ENCODE results near the gene GK2.

The GK2 gene

GRCh38 chr4:79390890-79391289, 17.1 kb downstream of the GK2 start:
- TF ChIP-seq ZNF274 (IDR thresholded peaks at IDR 0.05; ENCODE audit: low read depth, low read length) = no peak
- no peak for TF ChIP-seq YY1 (IDR thresholded peaks at IDR 0.05; ENCODE audit: insufficient read depth, insufficient read length)
- TF ChIP-seq SUZ12 (IDR thresholded peaks at IDR 0.05; ENCODE audit: extremely low read depth, insufficient read depth, insufficient read length) = no peak
- no peaks in the 10 kb centered on the region for H3K27me3 ChIP-seq (ENCODE audit: insufficient read depth, insufficient read length)
- DNase-seq (ENCODE audit: low read depth, low spot score) = no peak
- H3K36me3 ChIP-seq (ENCODE audit: insufficient read depth, insufficient read length, low read length) = no peaks in the 10 kb centered on the region
- no peaks in the 10 kb centered on the region for H3K4me1 ChIP-seq (ENCODE audit: insufficient read depth, insufficient read length)
- no peaks in the 10 kb centered on the region for H3K9me3 ChIP-seq (ENCODE audit: insufficient read depth, low read length)
- H3K4me3 ChIP-seq (ENCODE audit: insufficient read length, low read depth) = no peak overlapping the region
- no peak overlapping the region for H3K9ac ChIP-seq (ENCODE audit: insufficient read length, low read depth)

- no peaks in the 10 kb centered on the region for H3K27me3 ChIP-seq (ENCODE audit: insufficient read depth, insufficient read length)
- no peak for DNase-seq (ENCODE audit: low read depth, low spot score)
- no peaks in the 10 kb centered on the region for H3K4me1 ChIP-seq (ENCODE audit: insufficient read depth, insufficient read length)
- no peaks in the 10 kb centered on the region for H3K36me3 ChIP-seq (ENCODE audit: insufficient read depth, insufficient read length, low read length)
- no peaks in the 10 kb centered on the region for H3K9me3 ChIP-seq (ENCODE audit: insufficient read depth, low read length)
- no peak for TF ChIP-seq SUZ12 (IDR thresholded peaks at IDR 0.05; ENCODE audit: extremely low read depth, insufficient read depth, insufficient read length)
- no peak for TF ChIP-seq ZNF274 (IDR thresholded peaks at IDR 0.05; ENCODE audit: low read depth, low read length)
- TF ChIP-seq YY1 (IDR thresholded peaks at IDR 0.05; ENCODE audit: insufficient read depth, insufficient read length) = no peak
- H3K4me3 ChIP-seq (ENCODE audit: insufficient read length, low read depth) = no peak overlapping the region
- H3K9ac ChIP-seq (ENCODE audit: insufficient read length, low read depth) = no peak overlapping the region
Observed at GRCh38 chr4:79385641-79386040, 22.4 kb downstream of the GK2 start.

- no peaks in the 10 kb centered on the region for H3K27me3 ChIP-seq (ENCODE audit: insufficient read depth, insufficient read length)
- TF ChIP-seq ZNF274 (IDR thresholded peaks at IDR 0.05; ENCODE audit: low read depth, low read length) (no peak), YY1 (IDR thresholded peaks at IDR 0.05; ENCODE audit: insufficient read depth, insufficient read length) (no peak), SUZ12 (IDR thresholded peaks at IDR 0.05; ENCODE audit: extremely low read depth, insufficient read depth, insufficient read length) (no peak)
- no peaks in the 10 kb centered on the region for H3K36me3 ChIP-seq (ENCODE audit: insufficient read depth, insufficient read length, low read length)
- no peak for DNase-seq (ENCODE audit: low read depth, low spot score)
- H3K4me3 ChIP-seq (ENCODE audit: insufficient read length, low read depth) = no peak overlapping the region
- no peaks in the 10 kb centered on the region for H3K4me1 ChIP-seq (ENCODE audit: insufficient read depth, insufficient read length)
- no peaks in the 10 kb centered on the region for H3K9me3 ChIP-seq (ENCODE audit: insufficient read depth, low read length)
- no peak overlapping the region for H3K9ac ChIP-seq (ENCODE audit: insufficient read length, low read depth)
Observed at GRCh38 chr4:79381161-79381560, 26.9 kb downstream of the GK2 start.

GRCh38 chr4:79370026-79370425, 38.0 kb downstream of the GK2 start:
- DNase-seq (ENCODE audit: low read depth, low spot score) = no peak
- Histone ChIP-seq H3K27me3 (ENCODE audit: insufficient read depth, insufficient read length) (no peaks in the 10 kb centered on the region), H3K9ac (ENCODE audit: insufficient read length, low read depth) (no peak overlapping the region)

GRCh38 chr4:79367096-79367495, 40.9 kb downstream of the GK2 start:
- no peaks in the 10 kb centered on the region for H3K36me3 ChIP-seq (ENCODE audit: insufficient read depth, insufficient read length, low read length)
- H3K9me3 ChIP-seq (ENCODE audit: insufficient read depth, low read length) = no peaks in the 10 kb centered on the region
- no peak for DNase-seq (ENCODE audit: low read depth, low spot score)
- H3K9ac ChIP-seq (ENCODE audit: insufficient read length, low read depth) = no peak overlapping the region
- H3K4me3 ChIP-seq (ENCODE audit: insufficient read length, low read depth) = no peak overlapping the region
- H3K27me3 ChIP-seq (ENCODE audit: insufficient read depth, insufficient read length) = no peaks in the 10 kb centered on the region
- no peaks in the 10 kb centered on the region for H3K4me1 ChIP-seq (ENCODE audit: insufficient read depth, insufficient read length)
- TF ChIP-seq YY1 (IDR thresholded peaks at IDR 0.05; ENCODE audit: insufficient read depth, insufficient read length) (no peak), ZNF274 (IDR thresholded peaks at IDR 0.05; ENCODE audit: low read depth, low read length) (no peak), SUZ12 (IDR thresholded peaks at IDR 0.05; ENCODE audit: extremely low read depth, insufficient read depth, insufficient read length) (no peak)

More at GRCh38 chr4:79370026-79370425, 38.0 kb downstream of the GK2 start:
- no peak for TF ChIP-seq YY1 (IDR thresholded peaks at IDR 0.05; ENCODE audit: insufficient read depth, insufficient read length)
- no peak for TF ChIP-seq SUZ12 (IDR thresholded peaks at IDR 0.05; ENCODE audit: extremely low read depth, insufficient read depth, insufficient read length)
- TF ChIP-seq ZNF274 (IDR thresholded peaks at IDR 0.05; ENCODE audit: low read depth, low read length) = no peak
- no peak overlapping the region for H3K4me3 ChIP-seq (ENCODE audit: insufficient read length, low read depth)
- no peaks in the 10 kb centered on the region for H3K4me1 ChIP-seq (ENCODE audit: insufficient read depth, insufficient read length)
- H3K36me3 ChIP-seq (ENCODE audit: insufficient read depth, insufficient read length, low read length) = no peaks in the 10 kb centered on the region
- H3K9me3 ChIP-seq (ENCODE audit: insufficient read depth, low read length) = no peaks in the 10 kb centered on the region

- Histone ChIP-seq H3K9ac (ENCODE audit: insufficient read length, low read depth) (no peak overlapping the region), H3K4me3 (ENCODE audit: insufficient read length, low read depth) (no peak overlapping the region), H3K36me3 (ENCODE audit: insufficient read depth, insufficient read length, low read length) (no peaks in the 10 kb centered on the region), H3K9me3 (ENCODE audit: insufficient read depth, low read length) (no peaks in the 10 kb centered on the region), H3K27me3 (ENCODE audit: insufficient read depth, insufficient read length) (no peaks in the 10 kb centered on the region), H3K4me1 (ENCODE audit: insufficient read depth, insufficient read length) (no peaks in the 10 kb centered on the region)
- no peak for DNase-seq (ENCODE audit: low read depth, low spot score)
- TF ChIP-seq YY1 (IDR thresholded peaks at IDR 0.05; ENCODE audit: insufficient read depth, insufficient read length) = no peak
- no peak for TF ChIP-seq ZNF274 (IDR thresholded peaks at IDR 0.05; ENCODE audit: low read depth, low read length)
- TF ChIP-seq SUZ12 (IDR thresholded peaks at IDR 0.05; ENCODE audit: extremely low read depth, insufficient read depth, insufficient read length) = no peak
Observed at GRCh38 chr4:79366422-79366821, 41.6 kb downstream of the GK2 start.

GRCh38 chr4:79364061-79364460, 44.0 kb downstream of the GK2 start:
- H3K9me3 ChIP-seq (ENCODE audit: insufficient read depth, low read length) = no peaks in the 10 kb centered on the region
- no peak for DNase-seq (ENCODE audit: low read depth, low spot score)
- no peaks in the 10 kb centered on the region for H3K27me3 ChIP-seq (ENCODE audit: insufficient read depth, insufficient read length)
- no peak overlapping the region for H3K4me3 ChIP-seq (ENCODE audit: insufficient read length, low read depth)
- no peak overlapping the region for H3K9ac ChIP-seq (ENCODE audit: insufficient read length, low read depth)
- TF ChIP-seq ZNF274 (IDR thresholded peaks at IDR 0.05; ENCODE audit: low read depth, low read length) (no peak), YY1 (IDR thresholded peaks at IDR 0.05; ENCODE audit: insufficient read depth, insufficient read length) (no peak), SUZ12 (IDR thresholded peaks at IDR 0.05; ENCODE audit: extremely low read depth, insufficient read depth, insufficient read length) (no peak)
- H3K4me1 ChIP-seq (ENCODE audit: insufficient read depth, insufficient read length) = no peaks in the 10 kb centered on the region
- H3K36me3 ChIP-seq (ENCODE audit: insufficient read depth, insufficient read length, low read length) = no peaks in the 10 kb centered on the region

Measured in NT2/D1 (cell line).